ENCODE measurements around the gene OR10AD1. TPM values are rescaled to one million over a fixed set of nuclear protein-coding genes. Genes with fewer than 3 reads are reported as not detected.

Gene OR10AD1
- polyA plus RNA-seq, 1 donor (not counting 4 experiments of a cell fraction or from before 2014, with no cell fraction given): not detected

Other genes starting within 250 kb of the OR10AD1 start
- gene TMEM106C, start 239.7 kb downstream of the OR10AD1 start, polyA plus RNA-seq: 123 to 134 TPM (median 126 TPM) in 3 replicates
- 0.03 TPM in 1 of 3 replicates, not detected in the others for gene COL2A1, start 198.8 kb downstream of the OR10AD1 start, polyA plus RNA-seq
- gene SENP1, start 97.2 kb downstream of the OR10AD1 start, polyA plus RNA-seq: 8.6 to 15.4 TPM (median 11.9 TPM) in 3 replicates
- gene PFKM, start 83.9 kb downstream of the OR10AD1 start, polyA plus RNA-seq: 67.1 to 105 TPM (median 67.9 TPM) in 3 replicates
- 18.4 to 21.7 TPM (median 19.0 TPM) in 3 replicates for gene ASB8, start 45.8 kb downstream of the OR10AD1 start, polyA plus RNA-seq
- 0.19 to 0.51 TPM (median 0.21 TPM) in 3 replicates for gene CCDC184, start 19.6 kb downstream of the OR10AD1 start, polyA plus RNA-seq
- 4.1 to 6.4 TPM (median 4.5 TPM) in 3 replicates for gene ZNF641, start 147.6 kb upstream of the OR10AD1 start, polyA plus RNA-seq

All from keratinocyte (primary cell).